SK-N-SH treated with all-trans-retinoic acid at 6 μM for 48 hours (cell line): ENCODE data around the gene MORN4.
A peak's percentile ranks its signal among the peaks of the same experiment; 100 is the strongest.
"Not testable (repeated sequence)": the region's sequence is repeated elsewhere in the genome, so short reads cannot be mapped to it uniquely, and the experiment has no call there.

Experiments used
- ATAC-seq: fragments of 200-7000 bp; cut with Tn5 transposase; 3 replicates; pipeline ENCODE4 v1.9.1; 2020; ENCODE audit warnings: mild to moderate bottlenecking, moderate library complexity
- ARNTL ChIP-seq: fragments of 450-650 bp; formaldehyde crosslinking; IDR thresholded peaks from 2 replicates; pipeline ENCODE4 v1.5.0; 2020; ENCODE audit warnings: low read depth, mild to moderate bottlenecking, moderate library complexity, borderline replicate concordance
- BACH2 ChIP-seq: fragments of 250-450 bp; sonication (Bioruptor Pico); IDR thresholded peaks from 2 replicates; pipeline ENCODE4 v1.9.0; 2021; ENCODE audit warnings: mild to moderate bottlenecking, borderline replicate concordance
- CREB5 ChIP-seq: fragments of 250-450 bp; sonication (Bioruptor Pico); IDR thresholded peaks from 2 replicates; pipeline ENCODE4 v1.5.1; 2020; ENCODE audit warnings: low read depth, mild to moderate bottlenecking, moderate library complexity
- CSDC2 ChIP-seq: fragments of 250-450 bp; sonication (Bioruptor Pico); IDR thresholded peaks from 2 replicates; pipeline ENCODE4 v1.5.0; 2020; ENCODE audit warnings: mild to moderate bottlenecking, moderate library complexity
- ESRRG ChIP-seq: fragments of 250-450 bp; sonication (Bioruptor Pico); IDR thresholded peaks from 2 replicates; pipeline ENCODE4 v1.6.1; 2021; ENCODE audit warnings: mild to moderate bottlenecking
- GLIS3 ChIP-seq: fragments of 250-450 bp; sonication (Bioruptor Pico); IDR thresholded peaks from 2 replicates; pipeline ENCODE4 v1.5.0; 2020; ENCODE audit warnings: mild to moderate bottlenecking, moderate library complexity
- OSR1 ChIP-seq: fragments of 250-450 bp; sonication (Bioruptor Pico); IDR thresholded peaks from 2 replicates; pipeline ENCODE4 v1.8.0; 2022; ENCODE audit warnings: moderate library complexity, mild to moderate bottlenecking, inconsistent platforms
- PATZ1 ChIP-seq: fragments of 250-450 bp; sonication (Bioruptor Pico); IDR thresholded peaks from 2 replicates; pipeline ENCODE4 v1.8.0; 2020; ENCODE audit warnings: mild to moderate bottlenecking, moderate library complexity, borderline replicate concordance
- POU6F1 ChIP-seq: fragments of 250-450 bp; sonication (Bioruptor Pico); IDR thresholded peaks from 2 replicates; pipeline ENCODE4 v1.8.0; 2021; ENCODE audit warnings: low read depth, mild to moderate bottlenecking, moderate library complexity, borderline replicate concordance
- RARB ChIP-seq: fragments of 250-450 bp; sonication (Bioruptor Pico); IDR thresholded peaks from 2 replicates; pipeline ENCODE4 v1.8.0; 2021; ENCODE audit warnings: mild to moderate bottlenecking, moderate library complexity
- TOX ChIP-seq: fragments of 250-450 bp; sonication (Bioruptor Pico); IDR thresholded peaks from 2 replicates; pipeline ENCODE4 v1.8.0; 2021; ENCODE audit warnings: mild to moderate bottlenecking, moderate library complexity, borderline replicate concordance
- TSHZ2 ChIP-seq: fragments of 250-450 bp; sonication (Bioruptor Pico); IDR thresholded peaks from 2 replicates; pipeline ENCODE4 v1.5.0; 2020; ENCODE audit warnings: mild to moderate bottlenecking, moderate library complexity
- ZC3H10 ChIP-seq: fragments of 250-450 bp; sonication (Bioruptor Pico); IDR thresholded peaks from 2 replicates; pipeline ENCODE4 v1.5.1; 2021; ENCODE audit warnings: mild to moderate bottlenecking, moderate library complexity
- ZFP3 ChIP-seq: fragments of 250-450 bp; sonication (Bioruptor Pico); IDR thresholded peaks from 2 replicates; pipeline ENCODE4 v1.5.0; 2020; ENCODE audit warnings: mild to moderate bottlenecking, moderate library complexity
- ZFP30 ChIP-seq: fragments of 450-650 bp; formaldehyde crosslinking; IDR thresholded peaks from 2 replicates; pipeline ENCODE4 v1.5.0; 2022; ENCODE audit warnings: mild to moderate bottlenecking, moderate library complexity
- ZNF565 ChIP-seq: fragments of 450-650 bp; formaldehyde crosslinking; conservative IDR thresholded peaks from 2 replicates; pipeline ENCODE4 v1.5.0; 2020; ENCODE audit warnings: low read depth, mild to moderate bottlenecking, moderate library complexity
- ZNF70 ChIP-seq: fragments of 450-650 bp; formaldehyde crosslinking; IDR thresholded peaks from 2 replicates; pipeline ENCODE4 v1.5.0; 2020; ENCODE audit warnings: mild to moderate bottlenecking, moderate library complexity
- ZNF8 ChIP-seq: fragments of 450-650 bp; formaldehyde crosslinking; IDR thresholded peaks from 2 replicates; pipeline ENCODE4 v1.5.0; 2020; ENCODE audit warnings: mild to moderate bottlenecking, moderate library complexity

The MORN4 gene

GRCh38 chr10:97640174-97640867 is 7.0 kb upstream of the MORN4 start, which contains the start of gene PI4K2A:
Gene PI4K2A (plus strand): TSS chr10:97640671. CDS start chr10:97640743, 72 bp downstream.
- TF ChIP-seq PATZ1 (no peak), CREB5 (CRISPR knock-in tag) (no peak), CSDC2 (no peak), TOX (no peak), RARB (CRISPR knock-in tag) (no peak), ZNF8 (CRISPR knock-in tag) (no peak), ZNF565 (no peak), TSHZ2 (CRISPR knock-in tag) (no peak), ESRRG (no peak), BACH2 (CRISPR knock-in tag) (no peak)
- TF ChIP-seq, all 23 proteins: peak for 0
- ATAC-seq, result peak; percentile 99

- not testable (repeated sequence) for ATAC-seq
Measured at GRCh38 chr10:97639090-97639489, 5.8 kb upstream of the MORN4 start.

GRCh38 chr10:97635577-97635976 is 2.3 kb upstream of the MORN4 start:
- no peak for ATAC-seq
- TF ChIP-seq CSDC2 (no peak), ARNTL (CRISPR knock-in tag) (no peak), ZC3H10 (CRISPR knock-in tag) (no peak), OSR1 (CRISPR knock-in tag) (no peak), POU6F1 (CRISPR knock-in tag) (no peak), GLIS3 (CRISPR knock-in tag) (no peak), ZNF565 (no peak), ZNF70 (CRISPR knock-in tag) (no peak), ZFP30 (no peak)
- TF ChIP-seq, all 23 proteins: peak for 0

GRCh38 chr10:97633921-97634320 is 621 bp upstream of the MORN4 start:
- TF ChIP-seq POU6F1 (CRISPR knock-in tag) (no peak), GLIS3 (CRISPR knock-in tag) (no peak), PATZ1 (no peak), BACH2 (CRISPR knock-in tag) (no peak), CREB5 (CRISPR knock-in tag) (no peak), ZFP3 (CRISPR knock-in tag) (no peak), ESRRG (no peak), OSR1 (CRISPR knock-in tag) (no peak)
- ATAC-seq, result peak; percentile 14; the same call in 1 of the 3 replicates
